Right atrium auricular region (tissue), 2 donors: ENCODE measurements around the gene HDAC9. TPM values are rescaled to one million over a fixed set of nuclear protein-coding genes. Genes with fewer than 3 reads are reported as not detected.

Experiments used
- DNase-seq: peaks from one replicate; pipeline ENCODE4 v3.0.0-alpha.2; 2019; ENCODE audit warnings: low spot score
- H3K27ac ChIP-seq, 2 donors: fragments of 200-600 bp; sonication (generic); 1 replicate in 1 of 2; 2 replicates in 1 of 2; pipeline ENCODE4 v1.5.1; 2016 to 2019
- H3K27me3 ChIP-seq, 2 donors: fragments of 200-600 bp; sonication (generic); one replicate each; pipeline versions ENCODE4 v1.5.1 to v1.6.0; 2017 to 2019
- H3K36me3 ChIP-seq: fragments of 200-600 bp; sonication (generic); one replicate; pipeline ENCODE4 v1.5.1; 2016
- H3K4me1 ChIP-seq, 2 donors: fragments of 200-600 bp; sonication (generic); one replicate each; pipeline versions ENCODE4 v1.5.1 to v1.6.0; 2017 to 2019
- H3K4me3 ChIP-seq, 2 donors: fragments of 200-600 bp; sonication (generic); 1 replicate in 1 of 2; 2 replicates in 1 of 2; pipeline ENCODE4 v1.5.1; 2017 to 2019; ENCODE audit warnings: mild to moderate bottlenecking in 1 of 2, moderate library complexity in 1 of 2
- H3K9me3 ChIP-seq, 2 donors: fragments of 200-600 bp; sonication (generic); one replicate each; pipeline ENCODE4 v1.5.1; 2019
- total RNA-seq, 2 donors: library from RNA; depleted of rRNA; stranded (reverse); fragments of >200 nt; gene quantifications; one replicate each; pipeline ENCODE4 v1.1.0, GENCODE V29; 2016
- TF ChIP-seq, protein P1 (sequence below), 2 donors: fragments of 200-600 bp; sonication (generic); IDR thresholded peaks; one replicate each; pipeline ENCODE4 v1.5.1; 2019; ENCODE audit warnings: antibody characterized with exemption in 2 of 2

Gene HDAC9
- total RNA-seq = 10 to 100 TPM; 16.6 to 28.0 TPM

DNA sequence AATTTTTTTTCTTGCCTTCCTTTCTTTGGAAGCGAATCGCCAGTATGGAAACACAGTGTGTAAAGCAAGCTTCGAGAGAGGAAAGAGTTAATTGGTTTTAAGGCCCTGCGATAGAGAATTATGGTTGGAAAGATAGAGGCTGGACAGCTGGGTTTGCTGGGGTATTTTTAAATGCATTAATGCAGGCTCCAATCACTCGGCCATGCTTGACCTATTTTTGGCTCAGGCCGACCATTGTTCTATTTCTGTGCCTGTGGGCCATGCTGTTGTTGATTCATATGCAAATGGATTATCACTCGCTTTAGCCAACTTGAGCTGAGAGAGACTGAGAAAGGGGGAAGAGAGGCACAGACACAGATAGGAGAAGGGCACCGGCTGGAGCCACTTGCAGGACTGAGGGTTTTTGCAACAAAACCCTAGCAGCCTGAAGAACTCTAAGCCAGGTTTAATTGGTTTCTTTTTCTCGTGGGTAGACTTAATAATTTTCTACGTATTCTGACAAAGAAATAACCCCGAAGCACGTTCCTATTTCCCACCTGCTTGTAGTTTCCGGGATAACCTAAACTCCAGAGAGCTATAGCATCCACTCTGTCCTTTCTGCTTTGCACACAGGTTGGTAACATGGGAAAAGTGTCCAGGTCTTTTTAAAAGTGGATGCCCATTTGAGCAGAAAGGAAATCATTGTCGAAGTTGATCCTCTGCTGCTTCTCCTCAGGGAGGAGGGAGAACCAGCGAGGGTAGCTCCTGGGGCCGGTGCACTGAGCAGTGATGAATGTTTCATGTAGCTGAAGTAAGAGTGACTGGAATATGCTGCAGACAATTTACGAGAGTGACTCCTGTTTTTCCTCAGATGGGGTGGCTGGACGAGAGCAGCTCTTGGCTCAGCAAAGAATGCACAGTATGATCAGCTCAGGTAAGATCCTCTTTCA is at the start of gene HDAC9:
HDAC9 (plus strand) TSS at position 338 of the 929 bp plus-strand sequence; CDS start at position 892, 554 bp downstream.
- TF ChIP-seq, protein P1, sequence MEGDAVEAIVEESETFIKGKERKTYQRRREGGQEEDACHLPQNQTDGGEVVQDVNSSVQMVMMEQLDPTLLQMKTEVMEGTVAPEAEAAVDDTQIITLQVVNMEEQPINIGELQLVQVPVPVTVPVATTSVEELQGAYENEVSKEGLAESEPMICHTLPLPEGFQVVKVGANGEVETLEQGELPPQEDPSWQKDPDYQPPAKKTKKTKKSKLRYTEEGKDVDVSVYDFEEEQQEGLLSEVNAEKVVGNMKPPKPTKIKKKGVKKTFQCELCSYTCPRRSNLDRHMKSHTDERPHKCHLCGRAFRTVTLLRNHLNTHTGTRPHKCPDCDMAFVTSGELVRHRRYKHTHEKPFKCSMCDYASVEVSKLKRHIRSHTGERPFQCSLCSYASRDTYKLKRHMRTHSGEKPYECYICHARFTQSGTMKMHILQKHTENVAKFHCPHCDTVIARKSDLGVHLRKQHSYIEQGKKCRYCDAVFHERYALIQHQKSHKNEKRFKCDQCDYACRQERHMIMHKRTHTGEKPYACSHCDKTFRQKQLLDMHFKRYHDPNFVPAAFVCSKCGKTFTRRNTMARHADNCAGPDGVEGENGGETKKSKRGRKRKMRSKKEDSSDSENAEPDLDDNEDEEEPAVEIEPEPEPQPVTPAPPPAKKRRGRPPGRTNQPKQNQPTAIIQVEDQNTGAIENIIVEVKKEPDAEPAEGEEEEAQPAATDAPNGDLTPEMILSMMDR (IDR thresholded peaks at IDR 0.05) = no peak
- Histone ChIP-seq H3K36me3 (no peaks in the 10 kb centered on the region), H3K4me3 (peak within 1 kb of the TSS; percentile 37 to 47), H3K27ac (peak within 1 kb of the TSS; percentile 77 to 82), H3K4me1 (peaks cover 0 to 24% of the 10 kb centered on the region in 2 donors), H3K27me3 (no peaks in the 10 kb centered on the region), H3K9me3 (no peaks in the 10 kb centered on the region)
- DNase-seq = peak; percentile 64

DNA sequence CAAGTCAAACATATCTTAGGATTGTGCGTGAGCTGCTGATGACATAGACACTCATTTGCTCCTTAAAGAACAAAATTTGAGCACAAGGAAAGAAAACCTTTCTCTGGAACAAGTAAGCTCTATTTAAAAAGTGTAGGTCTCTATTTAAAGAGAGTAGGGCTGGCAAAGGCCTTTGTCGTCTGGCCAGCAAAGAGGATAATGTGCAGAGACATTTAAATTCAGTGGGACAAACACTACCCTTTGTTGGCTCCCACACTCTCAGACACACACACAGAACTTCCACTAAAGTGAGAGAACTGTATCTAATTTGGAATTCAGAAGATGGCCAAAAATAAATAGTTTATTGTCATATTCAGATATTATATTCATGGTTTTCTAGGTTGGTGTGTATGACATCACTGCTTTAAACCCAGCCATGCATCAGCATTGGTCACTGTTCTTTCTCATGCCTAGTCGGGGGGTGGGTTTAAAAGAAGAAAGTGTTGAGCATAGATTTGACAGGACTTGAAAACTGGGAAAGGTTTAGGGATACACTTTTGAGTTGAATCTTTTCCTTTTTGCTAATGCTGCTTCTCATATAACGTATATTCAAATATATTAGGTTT is 49.5 kb upstream of the HDAC9 start:
- peaks cover 0 to 7% of the 10 kb centered on the region in 2 donors for H3K4me1 ChIP-seq
- H3K27me3 ChIP-seq = no peaks in the 10 kb centered on the region
- H3K4me3 ChIP-seq = no peak overlapping the region
- no peaks in the 10 kb centered on the region for H3K36me3 ChIP-seq
- no peaks in the 10 kb centered on the region for H3K9me3 ChIP-seq
- TF ChIP-seq, protein P1 (IDR thresholded peaks at IDR 0.05) = no peak
- peak overlapping the region in 1 of 2 donors; percentile 4 for H3K27ac ChIP-seq
- DNase-seq = no peak

DNA sequence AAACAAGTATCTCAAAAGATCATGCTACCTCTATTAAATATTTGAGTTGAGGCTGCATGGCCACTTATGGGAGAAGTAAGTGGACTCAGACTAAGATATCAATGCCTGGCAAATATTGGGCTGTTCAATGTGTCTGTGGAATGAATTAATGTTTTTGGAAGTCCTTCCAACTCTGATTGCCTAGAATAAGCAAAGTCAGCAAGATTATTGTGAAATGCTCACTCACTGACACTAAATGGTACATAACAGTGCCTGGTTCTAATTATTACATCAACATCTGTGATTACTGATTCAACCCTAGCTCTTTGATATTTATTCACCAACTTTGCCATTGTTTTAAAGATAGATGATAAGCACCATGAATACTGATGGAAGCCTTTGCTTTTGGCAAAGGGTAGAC is 45.5 kb upstream of the HDAC9 start:
- no peak for DNase-seq
- Histone ChIP-seq H3K27me3 (no peaks in the 10 kb centered on the region), H3K27ac (no peak overlapping the region), H3K9me3 (no peaks in the 10 kb centered on the region), H3K36me3 (no peaks in the 10 kb centered on the region), H3K4me1 (peaks cover 0 to 7% of the 10 kb centered on the region in 2 donors), H3K4me3 (no peak overlapping the region)
- TF ChIP-seq, protein P1 (IDR thresholded peaks at IDR 0.05) = no peak

DNA sequence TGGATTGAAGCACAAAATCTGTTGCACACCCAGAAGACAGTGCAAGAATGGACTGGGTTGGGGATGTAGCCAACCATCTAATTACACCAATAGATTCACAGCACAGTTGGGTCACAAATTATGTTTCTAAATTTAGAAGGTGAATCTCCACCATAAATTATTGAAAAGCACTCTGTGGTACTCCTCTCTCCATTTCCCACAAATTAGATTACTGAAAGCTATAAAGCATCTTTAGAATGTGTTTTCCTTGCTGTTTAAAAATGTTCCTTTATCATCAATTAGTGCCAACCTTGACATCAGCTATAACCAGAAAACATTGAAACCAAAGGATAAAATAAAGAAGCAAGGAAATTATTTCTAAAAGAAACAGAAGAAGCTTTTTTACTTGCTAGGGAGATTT is 39.9 kb upstream of the HDAC9 start:
- H3K27ac ChIP-seq = no peak overlapping the region
- no peaks in the 10 kb centered on the region for H3K27me3 ChIP-seq
- no peak for DNase-seq
- no peaks in the 10 kb centered on the region for H3K9me3 ChIP-seq
- no peaks in the 10 kb centered on the region for H3K36me3 ChIP-seq
- H3K4me3 ChIP-seq = no peak overlapping the region
- TF ChIP-seq, protein P1 (IDR thresholded peaks at IDR 0.05) = no peak
- H3K4me1 ChIP-seq = no peaks in the 10 kb centered on the region

DNA sequence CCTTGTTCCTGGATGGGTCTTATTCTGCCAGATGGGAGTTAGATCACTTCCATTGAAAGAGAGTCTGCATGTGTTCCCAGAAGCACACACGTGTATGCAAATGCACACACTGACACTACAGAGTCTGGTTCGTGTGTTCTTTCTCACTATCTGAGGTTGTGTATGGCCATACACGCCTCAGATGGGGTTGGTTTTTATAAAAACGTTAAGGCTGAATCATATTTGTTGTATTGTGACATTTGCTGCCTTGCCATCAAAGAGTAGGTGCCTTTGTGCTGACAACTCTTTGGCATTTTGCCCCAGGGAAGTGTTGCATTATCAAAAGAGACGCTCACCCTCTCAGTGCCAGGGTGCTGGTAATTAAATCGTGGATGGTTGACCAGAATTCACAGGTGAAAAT is 37.7 kb upstream of the HDAC9 start:
- TF ChIP-seq, protein P1 (IDR thresholded peaks at IDR 0.05) = no peak
- Histone ChIP-seq H3K4me1 (no peaks in the 10 kb centered on the region), H3K36me3 (no peaks in the 10 kb centered on the region), H3K27ac (no peak overlapping the region), H3K9me3 (no peaks in the 10 kb centered on the region), H3K27me3 (no peaks in the 10 kb centered on the region), H3K4me3 (no peak overlapping the region)
- DNase-seq = no peak
